Activated CD8-positive, alpha-beta T cell treated with anti-CD3 and anti-CD28 coated beads for 36 hours (primary cell): ENCODE measurements around the gene PRKN. TPM values are rescaled to one million over a fixed set of nuclear protein-coding genes. Genes with fewer than 3 reads are reported as not detected.

Experiments
- ATAC-seq: fragments of 200-7000 bp; cut with Tn5 transposase; one replicate; pipeline ENCODE4 v1.10.0; 2021; ENCODE audit warnings: mild to moderate bottlenecking, moderate library complexity
- CTCF ChIA-PET: fragments of 350-600 bp; sonication (Branson Sonifier 250); formaldehyde crosslinking; loops from one replicate; lab custom pipeline; 2021; ENCODE audit warnings: antibody characterized with exemption; lab: Charles Lee
- POLR2A ChIA-PET: fragments of 350-600 bp; sonication (Branson Sonifier 250); formaldehyde crosslinking; loops from one replicate; lab custom pipeline; 2021; ENCODE audit warnings: antibody characterized with exemption; lab: Charles Lee
- DNase-seq: peaks from one replicate; pipeline ENCODE4 v3.0.0-alpha.2; 2020
- H3K27ac Mint-ChIP-seq: one replicate; pipeline ENCODE4 v1.8.0; 2021; ENCODE audit warnings: mild to moderate bottlenecking, mixed read lengths
- H3K27me3 Mint-ChIP-seq: one replicate; pipeline ENCODE4 v1.8.0; 2021; ENCODE audit warnings: mixed read lengths
- H3K36me3 Mint-ChIP-seq: one replicate; pipeline ENCODE4 v1.8.0; 2021; ENCODE audit warnings: low read depth, mixed read lengths
- H3K4me1 Mint-ChIP-seq: one replicate; pipeline ENCODE4 v1.8.0; 2021; ENCODE audit warnings: low read depth, mixed read lengths
- H3K4me3 Mint-ChIP-seq: one replicate; pipeline ENCODE4 v1.8.0; 2021; ENCODE audit warnings: mild to moderate bottlenecking, moderate library complexity, mixed read lengths
- H3K9me3 Mint-ChIP-seq: one replicate; pipeline ENCODE4 v1.8.0; 2021; ENCODE audit warnings: mixed read lengths
- intact Hi-C: fragments of 100-400 bp; cut with micrococcal nuclease; formaldehyde crosslinking; loops from one replicate; pipeline ENCODE4 v1.10.0; 2022
- total RNA-seq, 2 experiments: library from RNA; stranded (reverse); gene quantifications; one replicate each; pipeline ENCODE4 v1.2.3, GENCODE V29; 2021
- TF ChIP-seq, protein P1 (sequence below): fragments of 200-600 bp; IDR thresholded peaks from one replicate; pipeline ENCODE4 v1.8.0; 2022; ENCODE audit warnings: antibody characterized with exemption, mild to moderate bottlenecking

The PRKN gene
- total RNA-seq, 2 experiments from 2014 or later: 1.2 to 1.4 TPM

DNA sequence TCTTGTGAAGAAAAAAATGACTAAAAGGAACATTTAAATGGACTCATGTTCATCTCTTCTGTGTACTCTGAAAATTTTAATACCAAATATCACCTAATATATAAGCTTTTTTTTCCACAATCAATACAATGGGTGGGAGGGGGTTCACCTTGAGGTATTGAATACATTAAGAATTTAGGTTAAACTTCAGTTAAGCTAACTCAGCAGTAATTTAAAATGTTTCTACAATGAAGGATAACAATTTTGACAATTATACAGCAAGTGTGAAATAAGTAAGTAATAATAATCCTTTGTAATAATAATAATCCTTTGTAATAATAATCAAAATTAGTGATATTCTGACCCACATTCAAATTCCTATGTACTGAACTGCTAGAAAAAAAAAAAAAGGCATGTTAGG lies 136.0 kb downstream of the PRKN start:
- no peak for ATAC-seq
- POLR2A ChIA-PET: no interaction called here
- Mint-ChIP-seq H3K4me1 (no peaks in the 10 kb centered on the region), H3K4me3 (no peak overlapping the region), H3K27ac (no peak overlapping the region), H3K36me3 (no peaks in the 10 kb centered on the region), H3K9me3 (no peaks in the 10 kb centered on the region), H3K27me3 (no peaks in the 10 kb centered on the region)
- TF ChIP-seq, protein P1, sequence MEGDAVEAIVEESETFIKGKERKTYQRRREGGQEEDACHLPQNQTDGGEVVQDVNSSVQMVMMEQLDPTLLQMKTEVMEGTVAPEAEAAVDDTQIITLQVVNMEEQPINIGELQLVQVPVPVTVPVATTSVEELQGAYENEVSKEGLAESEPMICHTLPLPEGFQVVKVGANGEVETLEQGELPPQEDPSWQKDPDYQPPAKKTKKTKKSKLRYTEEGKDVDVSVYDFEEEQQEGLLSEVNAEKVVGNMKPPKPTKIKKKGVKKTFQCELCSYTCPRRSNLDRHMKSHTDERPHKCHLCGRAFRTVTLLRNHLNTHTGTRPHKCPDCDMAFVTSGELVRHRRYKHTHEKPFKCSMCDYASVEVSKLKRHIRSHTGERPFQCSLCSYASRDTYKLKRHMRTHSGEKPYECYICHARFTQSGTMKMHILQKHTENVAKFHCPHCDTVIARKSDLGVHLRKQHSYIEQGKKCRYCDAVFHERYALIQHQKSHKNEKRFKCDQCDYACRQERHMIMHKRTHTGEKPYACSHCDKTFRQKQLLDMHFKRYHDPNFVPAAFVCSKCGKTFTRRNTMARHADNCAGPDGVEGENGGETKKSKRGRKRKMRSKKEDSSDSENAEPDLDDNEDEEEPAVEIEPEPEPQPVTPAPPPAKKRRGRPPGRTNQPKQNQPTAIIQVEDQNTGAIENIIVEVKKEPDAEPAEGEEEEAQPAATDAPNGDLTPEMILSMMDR: no peak
- intact Hi-C loops: no loop called here
- CTCF ChIA-PET: no interaction called here
- DNase-seq: no peak

DNA sequence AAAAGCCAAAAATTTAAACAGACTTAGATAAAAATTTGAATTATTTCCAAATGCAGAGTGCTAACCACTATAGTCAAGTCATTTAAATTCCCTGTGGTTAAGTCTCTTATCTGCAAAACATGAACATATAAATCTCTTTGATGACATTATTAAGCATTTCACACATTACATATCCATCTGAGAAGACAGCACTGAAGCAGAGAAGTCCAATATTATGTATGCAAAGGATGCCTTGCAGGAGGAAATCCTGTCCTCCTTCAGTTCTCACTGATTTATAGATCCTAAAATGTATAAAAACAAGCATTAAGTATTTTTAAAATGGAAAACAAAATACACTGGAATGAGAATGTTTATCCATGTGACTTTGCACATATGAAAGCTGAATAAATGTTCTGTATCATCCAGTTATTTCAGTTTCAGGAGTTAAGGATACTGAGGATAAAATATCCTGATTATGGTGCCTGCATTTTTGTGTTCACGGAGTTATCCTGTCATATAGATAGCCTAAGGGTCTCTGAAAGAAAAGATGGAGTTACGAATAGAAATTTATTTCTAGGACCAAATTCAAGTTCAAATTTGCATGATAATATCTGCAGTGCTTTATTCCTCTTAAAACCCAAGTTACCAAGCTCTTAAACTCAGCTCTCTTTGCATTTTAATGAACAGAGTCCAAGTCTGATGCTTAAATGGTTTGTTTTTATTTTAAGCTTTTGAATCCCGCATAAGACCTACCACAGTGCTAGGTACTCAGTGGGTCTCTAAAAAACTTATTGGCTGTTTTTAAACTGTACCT lies 145.4 kb downstream of the PRKN start:
- TF ChIP-seq, protein P1: no peak
- ATAC-seq: no peak
- intact Hi-C loops: no loop called here
- H3K36me3 Mint-ChIP-seq: no peaks in the 10 kb centered on the region
- H3K4me1 Mint-ChIP-seq: no peaks in the 10 kb centered on the region
- no peak overlapping the region for H3K27ac Mint-ChIP-seq
- H3K4me3 Mint-ChIP-seq: no peak overlapping the region
- CTCF ChIA-PET: no interaction called here
- no peak for DNase-seq
- H3K9me3 Mint-ChIP-seq: no peaks in the 10 kb centered on the region
- no peaks in the 10 kb centered on the region for H3K27me3 Mint-ChIP-seq
- POLR2A ChIA-PET: no interaction called here

DNA sequence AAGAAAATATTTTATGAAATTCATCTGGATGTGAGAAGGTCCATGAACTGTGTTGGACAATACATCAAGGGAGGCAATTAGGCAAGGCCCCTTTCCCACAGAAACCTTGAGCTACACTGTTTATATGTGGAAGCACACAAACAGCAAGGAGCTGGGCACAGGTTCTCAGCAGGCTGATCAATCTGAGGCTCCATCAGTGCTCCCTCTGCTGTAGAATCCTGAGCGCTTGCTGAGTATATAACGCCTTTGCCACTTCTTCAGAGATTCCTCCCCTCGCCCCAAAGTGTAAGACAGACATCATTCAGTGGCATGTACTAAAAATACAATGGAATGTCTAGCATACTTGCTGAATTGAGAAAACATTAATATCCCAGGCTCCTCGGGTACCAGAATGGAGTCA lies 146.9 kb downstream of the PRKN start:
- Mint-ChIP-seq H3K27me3 (no peaks in the 10 kb centered on the region), H3K9me3 (no peaks in the 10 kb centered on the region), H3K27ac (no peak overlapping the region), H3K4me1 (no peaks in the 10 kb centered on the region), H3K36me3 (no peaks in the 10 kb centered on the region), H3K4me3 (no peak overlapping the region)
- ATAC-seq: no peak
- intact Hi-C loops: no loop called here
- ChIA-PET POLR2A (interaction anchor here (0.7 kb wide), 1 partner anchor 366 kb away, joined by 3 read pairs; no protein-coding TSS in a partner anchor), CTCF (no interaction called here)
- no peak for DNase-seq
- TF ChIP-seq, protein P1: no peak

DNA sequence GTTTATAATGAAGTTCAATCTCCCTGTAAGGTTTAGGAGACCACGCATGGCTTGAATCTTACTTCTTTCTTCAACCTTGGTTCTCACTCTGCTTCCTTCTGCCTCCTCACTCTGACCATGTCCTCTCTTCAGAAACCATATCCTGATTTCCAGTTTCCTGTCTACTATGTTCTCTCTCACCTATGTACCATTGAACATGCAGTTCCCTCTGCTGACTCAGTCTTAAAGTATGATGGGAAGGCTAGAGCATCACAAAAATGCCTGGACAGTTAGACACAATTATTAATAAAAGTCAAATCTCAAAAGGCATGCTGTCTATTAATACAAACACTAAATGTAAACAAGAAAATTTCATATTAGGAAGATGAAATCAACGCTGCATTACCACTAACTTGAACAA lies 151.6 kb downstream of the PRKN start:
- Mint-ChIP-seq H3K4me1 (no peaks in the 10 kb centered on the region), H3K27ac (no peak overlapping the region), H3K36me3 (no peaks in the 10 kb centered on the region), H3K4me3 (no peak overlapping the region), H3K9me3 (no peaks in the 10 kb centered on the region), H3K27me3 (no peaks in the 10 kb centered on the region)
- ChIA-PET CTCF (no interaction called here), POLR2A (no interaction called here)
- intact Hi-C loops: no loop called here
- TF ChIP-seq, protein P1: no peak
- DNase-seq (no peak), ATAC-seq (no peak)

DNA sequence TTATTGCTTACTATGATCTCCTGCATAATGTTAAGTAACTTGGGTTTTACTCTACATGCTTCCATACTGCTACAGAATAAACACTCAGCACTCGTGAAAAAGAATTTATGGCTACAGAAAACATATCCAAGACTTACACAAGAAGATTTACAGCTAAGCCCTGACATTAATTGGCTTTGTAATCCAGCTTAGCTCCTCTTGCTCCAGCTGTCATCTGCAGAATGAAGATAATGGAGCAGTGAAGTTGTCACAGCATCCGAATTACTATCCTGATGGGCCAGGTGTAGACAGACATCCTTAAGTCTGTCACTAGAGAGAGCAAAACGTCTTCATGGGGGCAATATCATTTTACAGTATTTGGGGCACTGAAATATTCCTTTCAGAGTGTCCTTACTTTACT lies 155.3 kb downstream of the PRKN start:
- TF ChIP-seq, protein P1: no peak
- intact Hi-C loops: no loop called here
- Mint-ChIP-seq H3K9me3 (peaks cover 7% of the 10 kb centered on the region), H3K27ac (no peak overlapping the region), H3K4me1 (no peaks in the 10 kb centered on the region), H3K4me3 (no peak overlapping the region), H3K27me3 (no peaks in the 10 kb centered on the region), H3K36me3 (peaks cover 3% of the 10 kb centered on the region)
- ChIA-PET CTCF (no interaction called here), POLR2A (no interaction called here)
- DNase-seq (no peak), ATAC-seq (no peak)
